ENCODE measurements around the gene ARHGAP33. TPM values are rescaled to one million over a fixed set of nuclear protein-coding genes. Genes with fewer than 3 reads are reported as not detected.
"Not testable (repeated sequence)": the region's sequence is repeated elsewhere in the genome, so short reads cannot be mapped to it uniquely, and the experiment has no call there.

The ARHGAP33 gene
- total and polyA plus RNA-seq, 2 of the 4 experiments (the other 2 are of a cell fraction): 0.72 to 11.9 TPM

DNA sequence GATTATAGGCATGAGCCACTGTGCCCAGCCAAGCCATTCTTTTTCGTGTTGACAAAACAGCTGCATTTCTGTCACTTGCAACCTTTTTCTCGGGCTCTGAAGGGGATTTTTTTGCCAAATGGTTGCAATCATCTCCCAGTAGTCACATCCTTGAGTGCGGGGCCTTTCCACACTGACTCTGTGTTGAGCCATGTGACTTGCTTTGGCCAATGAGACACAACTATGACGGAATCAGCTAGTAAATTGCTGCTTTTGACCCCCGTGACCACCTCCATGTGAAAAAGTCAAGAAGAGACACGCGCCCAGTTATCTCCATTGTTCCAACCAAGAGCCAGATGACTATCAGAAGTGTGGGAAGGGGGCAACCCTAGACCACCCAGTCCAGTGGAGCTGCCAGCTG is 58.6 kb downstream of the ARHGAP33 start:
- CTCF ChIA-PET: no interaction called here
- no peak overlapping the region for H2AFZ ChIP-seq (replicated peaks; ENCODE audit: low read length, poor library complexity)
- no peak for ATAC-seq (ENCODE audit: low read depth)
- H3K27ac ChIP-seq (ENCODE audit: insufficient read depth, low read length): no peak overlapping the region
- DNase-seq: no peak
- H4K5ac ChIP-seq (ENCODE audit: low read depth, low read length): no peak overlapping the region
- intact Hi-C loops (cut with micrococcal nuclease) (no loop called here), dilution Hi-C loops (cut with HindIII; ENCODE audit: low sequenced_read_pairs, unreplicated experiment) (no loop called here), in situ Hi-C loops (cut with MboI; ENCODE audit: low sequenced_read_pairs) (no loop called here)
- no peak overlapping the region for H2AK5ac ChIP-seq (ENCODE audit: low read depth, low read length)
- no peaks in the 10 kb centered on the region for H3K4me1 ChIP-seq (ENCODE audit: control insufficient read depth, insufficient read depth, low read length)
- H3K4me2 ChIP-seq (ENCODE audit: low read depth, low read length): no peak overlapping the region
- H3K23ac ChIP-seq (ENCODE audit: low read depth, low read length): no peak overlapping the region
- BruUV-seq (replicated peaks): no TSS peak
- TF ChIP-seq, protein P1, sequence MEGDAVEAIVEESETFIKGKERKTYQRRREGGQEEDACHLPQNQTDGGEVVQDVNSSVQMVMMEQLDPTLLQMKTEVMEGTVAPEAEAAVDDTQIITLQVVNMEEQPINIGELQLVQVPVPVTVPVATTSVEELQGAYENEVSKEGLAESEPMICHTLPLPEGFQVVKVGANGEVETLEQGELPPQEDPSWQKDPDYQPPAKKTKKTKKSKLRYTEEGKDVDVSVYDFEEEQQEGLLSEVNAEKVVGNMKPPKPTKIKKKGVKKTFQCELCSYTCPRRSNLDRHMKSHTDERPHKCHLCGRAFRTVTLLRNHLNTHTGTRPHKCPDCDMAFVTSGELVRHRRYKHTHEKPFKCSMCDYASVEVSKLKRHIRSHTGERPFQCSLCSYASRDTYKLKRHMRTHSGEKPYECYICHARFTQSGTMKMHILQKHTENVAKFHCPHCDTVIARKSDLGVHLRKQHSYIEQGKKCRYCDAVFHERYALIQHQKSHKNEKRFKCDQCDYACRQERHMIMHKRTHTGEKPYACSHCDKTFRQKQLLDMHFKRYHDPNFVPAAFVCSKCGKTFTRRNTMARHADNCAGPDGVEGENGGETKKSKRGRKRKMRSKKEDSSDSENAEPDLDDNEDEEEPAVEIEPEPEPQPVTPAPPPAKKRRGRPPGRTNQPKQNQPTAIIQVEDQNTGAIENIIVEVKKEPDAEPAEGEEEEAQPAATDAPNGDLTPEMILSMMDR (conservative IDR thresholded peaks at IDR 0.05; ENCODE audit: low read depth, low read length): no peak
- TF ChIP-seq, protein P2, sequence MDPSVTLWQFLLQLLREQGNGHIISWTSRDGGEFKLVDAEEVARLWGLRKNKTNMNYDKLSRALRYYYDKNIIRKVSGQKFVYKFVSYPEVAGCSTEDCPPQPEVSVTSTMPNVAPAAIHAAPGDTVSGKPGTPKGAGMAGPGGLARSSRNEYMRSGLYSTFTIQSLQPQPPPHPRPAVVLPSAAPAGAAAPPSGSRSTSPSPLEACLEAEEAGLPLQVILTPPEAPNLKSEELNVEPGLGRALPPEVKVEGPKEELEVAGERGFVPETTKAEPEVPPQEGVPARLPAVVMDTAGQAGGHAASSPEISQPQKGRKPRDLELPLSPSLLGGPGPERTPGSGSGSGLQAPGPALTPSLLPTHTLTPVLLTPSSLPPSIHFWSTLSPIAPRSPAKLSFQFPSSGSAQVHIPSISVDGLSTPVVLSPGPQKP (IDR thresholded peaks at IDR 0.05; ENCODE audit: borderline replicate concordance, low read depth, low read length): no peak
- no peak for TF ChIP-seq RCOR1 (IDR thresholded peaks at IDR 0.05; ENCODE audit: insufficient replicate concordance, low read length)
- H3K14ac ChIP-seq (replicated peaks; ENCODE audit: low read depth, low read length): no peak overlapping the region
- 11% methylated on average over 2 of the region's 7 CpGs; no CpG with 5 or more reads in 1 of the 2 experiments for WGBS, 2 experiments (ENCODE audit: extremely low coverage in 2 of 2, insufficient read length in 1 of 2)
- H2BK5ac ChIP-seq (ENCODE audit: low read depth, low read length, poor library complexity, severe bottlenecking): no peak overlapping the region
- H3K9me3 ChIP-seq (ENCODE audit: control insufficient read depth, insufficient read depth, low read length): peaks cover 3% of the 10 kb centered on the region
- no peak overlapping the region for H3K9ac ChIP-seq (ENCODE audit: low read depth, low read length)
- H3K56ac ChIP-seq (ENCODE audit: extremely low read depth, insufficient read depth, low read length): no peak overlapping the region
- H4K8ac ChIP-seq (ENCODE audit: low read depth in 2 of 2, low read length in 2 of 2): no peak overlapping the region
- no peak overlapping the region for H2BK15ac ChIP-seq (ENCODE audit: low read depth, low read length)
- peaks cover 19% of the 10 kb centered on the region for H3K27me3 ChIP-seq (ENCODE audit: control insufficient read depth, insufficient read depth, low read length)
- no peak overlapping the region for H3K4ac ChIP-seq (ENCODE audit: low read depth, low read length)
- H4K91ac ChIP-seq (ENCODE audit: insufficient read depth, low read depth, low read length): no peak overlapping the region
- no peaks in the 10 kb centered on the region for H3K79me1 ChIP-seq (ENCODE audit: low read depth in 1 of 2, low read length in 2 of 2)
- H2AK9ac ChIP-seq (replicated peaks; ENCODE audit: low read depth, low read length, poor library complexity): no peak overlapping the region
- H3K18ac ChIP-seq (ENCODE audit: low read depth, low read length): no peak overlapping the region
- no peak overlapping the region for H2BK20ac ChIP-seq (ENCODE audit: low read depth, low read length)
- H2BK120ac ChIP-seq (ENCODE audit: low read depth, low read length): no peak overlapping the region
- H3K4me3 ChIP-seq (ENCODE audit: insufficient read depth, low read depth, low read length): no peak overlapping the region
- POLR2A ChIA-PET (ENCODE audit: unreplicated experiment): interaction anchor here (0.6 kb wide), 1 partner anchor 60 kb away, joined by 3 read pairs; no protein-coding TSS in a partner anchor
- H4K20me1 ChIP-seq (ENCODE audit: insufficient read depth, low read length): no peaks in the 10 kb centered on the region
- no peaks in the 10 kb centered on the region for H3K36me3 ChIP-seq (ENCODE audit: control insufficient read depth, insufficient read depth, low read length)
- no peaks in the 10 kb centered on the region for H3K9me1 ChIP-seq (ENCODE audit: insufficient read depth, low read length)

DNA sequence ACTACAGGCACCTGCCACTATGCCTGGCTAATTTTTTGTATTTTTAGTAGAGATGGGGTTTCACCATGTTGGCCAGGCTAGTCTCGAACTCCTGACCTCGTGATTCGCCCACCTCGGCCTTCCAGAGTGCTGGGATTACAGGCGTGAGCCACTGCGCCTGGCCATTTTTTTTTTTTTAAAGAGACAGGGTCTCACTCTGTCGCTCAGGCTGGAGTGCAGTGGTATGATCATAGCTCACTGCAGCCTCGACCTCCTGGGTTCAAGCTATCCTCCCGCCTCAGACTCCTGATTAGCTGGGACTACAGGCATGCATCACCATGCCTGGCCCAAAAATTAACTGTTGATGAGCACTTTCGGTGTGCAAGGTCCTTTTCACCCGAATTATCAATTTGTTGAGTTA is 60.7 kb downstream of the ARHGAP33 start:
- H2BK15ac ChIP-seq (ENCODE audit: low read depth, low read length); POLR2A ChIA-PET (ENCODE audit: unreplicated experiment); H3K79me1 ChIP-seq (ENCODE audit: low read depth in 1 of 2, low read length in 2 of 2); H3K36me3 ChIP-seq (ENCODE audit: control insufficient read depth, insufficient read depth, low read length); H2BK5ac ChIP-seq (ENCODE audit: low read depth, low read length, poor library complexity, severe bottlenecking); H4K8ac ChIP-seq (ENCODE audit: low read depth in 2 of 2, low read length in 2 of 2); H2BK120ac ChIP-seq (ENCODE audit: low read depth, low read length); H3K9ac ChIP-seq (ENCODE audit: low read depth, low read length); BruUV-seq (replicated peaks); H2AFZ ChIP-seq (replicated peaks; ENCODE audit: low read length, poor library complexity); H3K9me1 ChIP-seq (ENCODE audit: insufficient read depth, low read length); H2AK9ac ChIP-seq (replicated peaks; ENCODE audit: low read depth, low read length, poor library complexity); H3K4ac ChIP-seq (ENCODE audit: low read depth, low read length); H3K4me1 ChIP-seq (ENCODE audit: control insufficient read depth, insufficient read depth, low read length); H3K56ac ChIP-seq (ENCODE audit: extremely low read depth, insufficient read depth, low read length); H3K27ac ChIP-seq (ENCODE audit: insufficient read depth, low read length); H3K4me3 ChIP-seq (ENCODE audit: insufficient read depth, low read depth, low read length); H2AK5ac ChIP-seq (ENCODE audit: low read depth, low read length); DNase-seq; H3K9me3 ChIP-seq (ENCODE audit: control insufficient read depth, insufficient read depth, low read length); intact Hi-C loops (cut with micrococcal nuclease); H4K5ac ChIP-seq (ENCODE audit: low read depth, low read length); H3K23ac ChIP-seq (ENCODE audit: low read depth, low read length); H3K4me2 ChIP-seq (ENCODE audit: low read depth, low read length); in situ Hi-C loops (cut with MboI; ENCODE audit: low sequenced_read_pairs); H2BK20ac ChIP-seq (ENCODE audit: low read depth, low read length); dilution Hi-C loops (cut with HindIII; ENCODE audit: low sequenced_read_pairs, unreplicated experiment); H3K18ac ChIP-seq (ENCODE audit: low read depth, low read length); H4K91ac ChIP-seq (ENCODE audit: insufficient read depth, low read depth, low read length); H4K20me1 ChIP-seq (ENCODE audit: insufficient read depth, low read length); ATAC-seq (ENCODE audit: low read depth); H3K14ac ChIP-seq (replicated peaks; ENCODE audit: low read depth, low read length): not testable (repeated sequence)
- peaks cover 14% of the 10 kb centered on the region for H3K27me3 ChIP-seq (ENCODE audit: control insufficient read depth, insufficient read depth, low read length)
- CTCF ChIA-PET: interaction anchor here (0.6 kb wide), 1 partner anchor 11 kb away, joined by 3 read pairs; no protein-coding TSS in a partner anchor
- WGBS, 2 experiments (ENCODE audit: extremely low coverage in 2 of 2, insufficient read length in 1 of 2): 36% methylated on average over 7 of the region's 11 CpGs; no CpG with 5 or more reads in 1 of the 2 experiments

Measured in IMR-90 (cell line).